HG02852 (cell line): ENCODE measurements around the gene EYS.
"Not testable (repeated sequence)": the region's sequence is repeated elsewhere in the genome, so short reads cannot be mapped to it uniquely, and the experiment has no call there.

Source experiments
- ATAC-seq: cut with Tn5 transposase; IDR thresholded peaks from one replicate; pipeline ENCODE4 v1.9.1; 2021; ENCODE audit warnings: mild to moderate bottlenecking, moderate library complexity; ENCODE audit not compliant: unreplicated experiment

EYS gene

GRCh38 chr6:65113581-65113980 is 593.4 kb downstream of the EYS start:
- no peak for ATAC-seq

- ATAC-seq: no peak
Observed at GRCh38 chr6:65112435-65112834, 594.6 kb downstream of the EYS start.

GRCh38 chr6:65110031-65110430 is 597.0 kb downstream of the EYS start:
- no peak for ATAC-seq

GRCh38 chr6:65098349-65098748 is 608.7 kb downstream of the EYS start:
- ATAC-seq: no peak

GRCh38 chr6:65091561-65091960 is 615.5 kb downstream of the EYS start:
- no peak for ATAC-seq

GRCh38 chr6:65088575-65088974 is 618.5 kb downstream of the EYS start:
- no peak for ATAC-seq

GRCh38 chr6:65081756-65082155 is 625.3 kb downstream of the EYS start:
- ATAC-seq: no peak

GRCh38 chr6:65075705-65076230 is 631.3 kb downstream of the EYS start:
- no peak for ATAC-seq

GRCh38 chr6:65072500-65072899 is 634.5 kb downstream of the EYS start:
- ATAC-seq: no peak

- no peak for ATAC-seq
Observed at GRCh38 chr6:65071480-65071879, 635.5 kb downstream of the EYS start.

GRCh38 chr6:65064844-65065243 is 642.2 kb downstream of the EYS start:
- ATAC-seq: no peak

- no peak for ATAC-seq
Observed at GRCh38 chr6:65059568-65059967, 647.5 kb downstream of the EYS start.

GRCh38 chr6:65055545-65055944 is 651.5 kb downstream of the EYS start:
- ATAC-seq: no peak

GRCh38 chr6:65052626-65053025 is 654.4 kb downstream of the EYS start:
- ATAC-seq: no peak

- no peak for ATAC-seq
Observed at GRCh38 chr6:65045801-65046200, 661.2 kb downstream of the EYS start.

- no peak for ATAC-seq
Observed at GRCh38 chr6:65014006-65014405, 693.0 kb downstream of the EYS start.

- no peak for ATAC-seq
Observed at GRCh38 chr6:65006788-65007187, 700.2 kb downstream of the EYS start.

- ATAC-seq: no peak
Observed at GRCh38 chr6:65004283-65004682, 702.7 kb downstream of the EYS start.

- ATAC-seq: not testable (repeated sequence)
Observed at GRCh38 chr6:65002882-65003281, 704.1 kb downstream of the EYS start.

- no peak for ATAC-seq
Observed at GRCh38 chr6:65000815-65001214, 706.2 kb downstream of the EYS start.

- ATAC-seq: no peak
Observed at GRCh38 chr6:64998204-64998603, 708.8 kb downstream of the EYS start.

GRCh38 chr6:64996301-64996700 is 710.7 kb downstream of the EYS start:
- ATAC-seq: no peak

- no peak for ATAC-seq
Observed at GRCh38 chr6:64990652-64991304, 716.2 kb downstream of the EYS start.
